ENCODE measurements around the gene GGTLC2.

GGTLC2 gene

GRCh38 chr22:22670076-22670795 lies 25.8 kb downstream of the GGTLC2 start:
- no peak for DNase-seq (ENCODE audit: low read depth)
- TF ChIP-seq CTCF (IDR thresholded peaks at IDR 0.05; ENCODE audit: low read depth, low read length) (no peak), POLR2A (IDR thresholded peaks at IDR 0.05; ENCODE audit: extremely low read depth, insufficient read length) (no peak), MAX (IDR thresholded peaks at IDR 0.05; ENCODE audit: low read depth, low read length) (no peak), MYC (IDR thresholded peaks at IDR 0.05; ENCODE audit: low read depth, low read length) (no peak)

GRCh38 chr22:22671506-22671905 lies 27.1 kb downstream of the GGTLC2 start:
- DNase-seq (ENCODE audit: low read depth) = no peak
- TF ChIP-seq CTCF (IDR thresholded peaks at IDR 0.05; ENCODE audit: low read depth, low read length) = no peak
- no peak overlapping the region for H3K4me3 ChIP-seq (ENCODE audit: low read depth, low read length)

More at GRCh38 chr22:22670076-22670795, 25.8 kb downstream of the GGTLC2 start:
- no peak overlapping the region for H3K4me3 ChIP-seq (ENCODE audit: low read depth, low read length)

GRCh38 chr22:22673099-22673498 lies 28.7 kb downstream of the GGTLC2 start:
- no peak for DNase-seq (ENCODE audit: low read depth)
- H3K4me3 ChIP-seq (ENCODE audit: low read depth, low read length) = no peak overlapping the region
- TF ChIP-seq MYC (IDR thresholded peaks at IDR 0.05; ENCODE audit: low read depth, low read length) (no peak), CTCF (IDR thresholded peaks at IDR 0.05; ENCODE audit: low read depth, low read length) (no peak), MAX (IDR thresholded peaks at IDR 0.05; ENCODE audit: low read depth, low read length) (no peak), POLR2A (IDR thresholded peaks at IDR 0.05; ENCODE audit: extremely low read depth, insufficient read length) (no peak)

GRCh38 chr22:22673628-22674027 lies 29.2 kb downstream of the GGTLC2 start:
- DNase-seq (ENCODE audit: low read depth) = no peak
- TF ChIP-seq CTCF (IDR thresholded peaks at IDR 0.05; ENCODE audit: low read depth, low read length) (no peak), POLR2A (IDR thresholded peaks at IDR 0.05; ENCODE audit: extremely low read depth, insufficient read length) (no peak), MAX (IDR thresholded peaks at IDR 0.05; ENCODE audit: low read depth, low read length) (no peak), MYC (IDR thresholded peaks at IDR 0.05; ENCODE audit: low read depth, low read length) (no peak)

GRCh38 chr22:22674467-22674866 lies 30.1 kb downstream of the GGTLC2 start:
- H3K4me3 ChIP-seq (ENCODE audit: low read depth, low read length) = no peak overlapping the region
- TF ChIP-seq MAX (IDR thresholded peaks at IDR 0.05; ENCODE audit: low read depth, low read length) (no peak), CTCF (IDR thresholded peaks at IDR 0.05; ENCODE audit: low read depth, low read length) (no peak), MYC (IDR thresholded peaks at IDR 0.05; ENCODE audit: low read depth, low read length) (no peak), POLR2A (IDR thresholded peaks at IDR 0.05; ENCODE audit: extremely low read depth, insufficient read length) (no peak)
- no peak for DNase-seq (ENCODE audit: low read depth)

More at GRCh38 chr22:22673628-22674027, 29.2 kb downstream of the GGTLC2 start:
- no peak overlapping the region for H3K4me3 ChIP-seq (ENCODE audit: low read depth, low read length)

GRCh38 chr22:22678970-22679369 lies 34.6 kb downstream of the GGTLC2 start:
- H3K4me3 ChIP-seq (ENCODE audit: low read depth, low read length) = no peak overlapping the region
- TF ChIP-seq CTCF (IDR thresholded peaks at IDR 0.05; ENCODE audit: low read depth, low read length) (no peak), POLR2A (IDR thresholded peaks at IDR 0.05; ENCODE audit: extremely low read depth, insufficient read length) (no peak), MAX (IDR thresholded peaks at IDR 0.05; ENCODE audit: low read depth, low read length) (no peak), MYC (IDR thresholded peaks at IDR 0.05; ENCODE audit: low read depth, low read length) (no peak)
- DNase-seq (ENCODE audit: low read depth) = no peak
